Testis (tissue), 2 donors: ENCODE results near the gene WBP2.
"Not testable (repeated sequence)": the region's sequence is repeated elsewhere in the genome, so short reads cannot be mapped to it uniquely, and the experiment has no call there.

Experiments used
- POLR2A ChIP-seq: fragments of 450-650 bp; IDR thresholded peaks from one replicate; pipeline ENCODE4 v1.6.1; 2017; ENCODE audit warnings: antibody characterized with exemption, mild to moderate bottlenecking, moderate library complexity
- TF ChIP-seq, protein P1 (sequence below), 3 experiments: fragments of 450-650 bp in 2 of 3; fragments of 200-600 bp in 1 of 3; sonication (generic) in 1 of 3; IDR thresholded peaks; one replicate each; pipeline ENCODE4 v1.5.1; 2016 to 2019; ENCODE audit warnings: antibody characterized with exemption in 3 of 3, mild to moderate bottlenecking in 2 of 3, moderate library complexity in 1 of 3

DNA sequence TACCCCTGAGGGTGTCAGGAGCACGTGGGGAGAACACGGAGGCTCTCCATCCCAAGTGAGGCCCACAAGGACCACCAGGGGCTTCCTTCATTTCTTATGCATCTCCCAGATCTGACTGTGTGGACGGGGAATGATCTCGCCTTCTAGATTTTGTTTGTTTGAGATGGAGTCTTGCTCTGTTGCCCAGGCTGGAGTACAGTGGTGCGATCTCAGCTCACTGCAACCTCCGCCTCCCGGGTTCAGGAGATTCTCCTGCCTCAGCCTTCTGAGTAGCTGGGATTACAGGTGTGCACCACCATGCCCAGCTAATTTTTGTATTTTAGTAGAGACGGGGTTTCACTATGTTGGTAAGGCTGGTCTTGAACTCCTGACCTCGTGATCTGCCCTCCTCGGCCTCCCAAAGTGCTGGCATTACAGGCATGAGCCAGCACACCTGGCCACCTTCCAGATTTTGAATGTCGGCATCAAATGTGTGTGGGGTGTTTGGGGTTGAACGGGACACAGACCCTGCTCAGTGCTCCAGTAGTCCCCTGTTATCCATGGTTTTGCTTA is 13.7 kb upstream of the WBP2 start:
- TF ChIP-seq, protein P1, sequence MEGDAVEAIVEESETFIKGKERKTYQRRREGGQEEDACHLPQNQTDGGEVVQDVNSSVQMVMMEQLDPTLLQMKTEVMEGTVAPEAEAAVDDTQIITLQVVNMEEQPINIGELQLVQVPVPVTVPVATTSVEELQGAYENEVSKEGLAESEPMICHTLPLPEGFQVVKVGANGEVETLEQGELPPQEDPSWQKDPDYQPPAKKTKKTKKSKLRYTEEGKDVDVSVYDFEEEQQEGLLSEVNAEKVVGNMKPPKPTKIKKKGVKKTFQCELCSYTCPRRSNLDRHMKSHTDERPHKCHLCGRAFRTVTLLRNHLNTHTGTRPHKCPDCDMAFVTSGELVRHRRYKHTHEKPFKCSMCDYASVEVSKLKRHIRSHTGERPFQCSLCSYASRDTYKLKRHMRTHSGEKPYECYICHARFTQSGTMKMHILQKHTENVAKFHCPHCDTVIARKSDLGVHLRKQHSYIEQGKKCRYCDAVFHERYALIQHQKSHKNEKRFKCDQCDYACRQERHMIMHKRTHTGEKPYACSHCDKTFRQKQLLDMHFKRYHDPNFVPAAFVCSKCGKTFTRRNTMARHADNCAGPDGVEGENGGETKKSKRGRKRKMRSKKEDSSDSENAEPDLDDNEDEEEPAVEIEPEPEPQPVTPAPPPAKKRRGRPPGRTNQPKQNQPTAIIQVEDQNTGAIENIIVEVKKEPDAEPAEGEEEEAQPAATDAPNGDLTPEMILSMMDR (IDR thresholded peaks at IDR 0.05), result not testable (repeated sequence)
- TF ChIP-seq POLR2A, result not testable (repeated sequence)
